BLaER1 (cell line): Measurements from ENCODE around the gene ERC2.

Source experiments
- H3K27ac ChIP-seq: shearing (Covaris generic); formaldehyde crosslinking; 2 replicates; pipeline ENCODE4 v1.8.1; 2022
- H3K27me3 ChIP-seq: shearing (Covaris generic); formaldehyde crosslinking; 2 replicates; pipeline ENCODE4 v1.8.1; 2022
- H3K36me3 ChIP-seq: shearing (Covaris generic); formaldehyde crosslinking; 2 replicates; pipeline ENCODE4 v1.8.1; 2022
- H3K4me1 ChIP-seq: shearing (Covaris generic); formaldehyde crosslinking; 2 replicates; pipeline ENCODE4 v1.8.1; 2022
- H3K4me2 ChIP-seq: shearing (Covaris generic); formaldehyde crosslinking; 2 replicates; pipeline ENCODE4 v1.8.1; 2022
- H3K4me3 ChIP-seq: shearing (Covaris generic); formaldehyde crosslinking; 2 replicates; pipeline ENCODE4 v1.8.1; 2022
- H3K9ac ChIP-seq: shearing (Covaris generic); formaldehyde crosslinking; 2 replicates; pipeline ENCODE4 v1.8.1; 2022
- H3K9me3 ChIP-seq: shearing (Covaris generic); formaldehyde crosslinking; 2 replicates; pipeline ENCODE4 v1.8.1; 2022
- H4K20me1 ChIP-seq: shearing (Covaris generic); formaldehyde crosslinking; 2 replicates; pipeline ENCODE4 v1.8.1; 2022
- Cebpa-rat ChIP-seq: shearing (Covaris generic); IDR thresholded peaks from 2 replicates; pipeline ENCODE4 v1.8.1; 2022

Gene ERC2

GRCh38 chr3:55486101-55486856 lies 982.0 kb downstream of the ERC2 start:
- Histone ChIP-seq H3K27me3 (peaks cover 95% of the 10 kb centered on the region), H3K36me3 (no peaks in the 10 kb centered on the region), H3K4me3 (peak overlapping the region; percentile 41; the same call in 1 of the 2 replicates), H3K9me3 (peaks cover 50% of the 10 kb centered on the region), H3K27ac (no peak overlapping the region), H3K9ac (no peak overlapping the region), H4K20me1 (peaks cover 39% of the 10 kb centered on the region; the same call in 1 of the 2 replicates), H3K4me2 (peak overlapping the region; percentile 49), H3K4me1 (no peaks in the 10 kb centered on the region)
- no peak for TF ChIP-seq Cebpa-rat

DNA sequence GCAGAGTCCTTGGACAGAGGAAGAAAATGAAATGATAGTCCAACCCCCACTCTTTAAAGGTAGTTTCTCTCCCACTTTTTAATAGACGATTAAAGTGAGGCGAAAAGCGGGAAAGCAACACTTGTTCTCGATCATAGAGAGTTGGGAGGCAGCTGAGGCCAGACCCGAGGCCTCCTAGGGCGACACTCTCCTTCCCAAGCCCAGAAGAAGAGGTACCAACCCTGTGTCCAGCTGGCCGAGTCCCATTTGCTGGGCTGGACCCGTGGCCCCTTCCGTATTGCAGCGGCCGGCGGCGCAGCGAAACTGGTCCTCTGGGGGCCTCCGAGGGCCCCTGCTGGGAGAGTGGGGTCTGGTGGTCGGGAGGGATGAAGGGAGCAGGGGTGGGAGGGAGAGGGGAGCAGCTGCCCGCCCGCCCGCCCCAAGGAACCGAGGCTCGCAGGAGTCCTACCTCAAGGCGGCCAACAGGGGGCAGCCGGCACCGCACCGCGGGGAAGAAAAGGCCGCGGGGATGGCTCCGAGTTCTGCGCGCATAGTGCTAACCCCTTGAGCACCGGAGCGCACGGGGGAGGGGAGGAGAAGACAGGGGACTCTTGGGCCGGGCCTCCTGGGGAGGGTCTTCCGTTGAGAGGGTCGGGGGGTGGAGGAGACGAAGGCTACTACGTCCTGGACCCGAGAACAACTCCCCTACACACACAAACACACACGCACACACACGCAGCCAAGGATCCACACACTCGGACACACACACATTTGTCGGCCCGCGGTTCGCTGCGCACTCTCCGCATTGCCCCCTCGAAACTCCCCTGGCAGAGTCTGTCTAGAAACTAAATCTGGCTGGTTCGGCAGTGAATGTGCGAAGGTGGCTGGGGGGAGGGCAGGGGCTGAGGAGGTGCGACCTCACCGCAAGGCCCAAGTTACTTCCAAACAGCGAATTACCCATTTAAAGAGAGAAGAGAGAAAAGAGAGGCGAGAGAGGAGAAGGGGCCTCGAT lies 983.2 kb downstream of the ERC2 start:
- Histone ChIP-seq H3K27me3 (peaks cover 100% of the 10 kb centered on the region), H3K4me1 (no peaks in the 10 kb centered on the region), H3K4me3 (no peak overlapping the region), H4K20me1 (peaks cover 39% of the 10 kb centered on the region; the same call in 1 of the 2 replicates), H3K27ac (no peak overlapping the region), H3K9me3 (peaks cover 50% of the 10 kb centered on the region), H3K4me2 (no peak overlapping the region), H3K36me3 (no peaks in the 10 kb centered on the region), H3K9ac (no peak overlapping the region)
- no peak for TF ChIP-seq Cebpa-rat

- H3K27ac ChIP-seq: no peak overlapping the region
Measured at GRCh38 chr3:55484191-55484689, 984.0 kb downstream of the ERC2 start.

GRCh38 chr3:55483196-55484095 lies 984.8 kb downstream of the ERC2 start:
- H3K27me3 ChIP-seq: peaks cover 90% of the 10 kb centered on the region
- H3K9ac ChIP-seq: no peak overlapping the region

More at GRCh38 chr3:55484191-55484689, 984.0 kb downstream of the ERC2 start:
- Histone ChIP-seq H4K20me1 (peaks cover 39% of the 10 kb centered on the region; the same call in 1 of the 2 replicates), H3K27me3 (peaks cover 98% of the 10 kb centered on the region), H3K4me1 (no peaks in the 10 kb centered on the region), H3K9ac (no peak overlapping the region), H3K36me3 (no peaks in the 10 kb centered on the region), H3K4me3 (no peak overlapping the region), H3K9me3 (peaks cover 50% of the 10 kb centered on the region), H3K4me2 (no peak overlapping the region)
- no peak for TF ChIP-seq Cebpa-rat

DNA sequence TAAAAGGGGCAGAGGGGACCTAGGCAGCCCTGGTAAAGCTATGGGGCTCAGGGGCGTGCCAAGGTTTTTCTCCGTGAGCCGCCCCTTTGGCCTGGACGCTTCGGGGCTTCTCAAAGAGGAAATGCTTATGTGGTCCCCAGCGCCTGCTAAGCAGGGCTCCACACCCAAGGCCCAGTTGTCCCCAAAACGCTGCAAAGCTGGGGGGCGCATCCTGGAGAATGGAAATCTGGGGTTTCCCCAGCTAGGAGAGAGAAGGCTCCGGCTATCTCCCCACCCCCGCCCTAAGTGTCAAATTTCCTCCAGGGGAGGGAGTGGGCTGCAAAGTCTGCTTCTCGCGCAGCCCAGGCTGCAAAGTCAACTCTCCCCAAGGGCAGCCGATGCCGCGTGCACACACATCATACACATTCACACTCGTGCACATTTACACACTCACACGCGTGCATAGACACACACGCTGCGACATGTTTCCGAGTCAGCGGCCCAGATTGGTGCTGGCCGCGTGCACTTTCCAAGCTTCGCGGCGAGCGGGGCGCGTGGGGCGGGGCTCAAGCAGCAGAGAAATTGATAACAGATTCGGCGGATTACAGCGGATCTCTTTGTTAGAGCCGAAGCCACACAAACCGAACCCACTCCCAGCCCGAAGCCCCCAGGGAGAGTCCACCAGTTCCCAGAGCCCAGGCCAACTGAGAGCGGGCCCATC lies 985.6 kb downstream of the ERC2 start:
- no peak overlapping the region for H3K27ac ChIP-seq
- peaks cover 82% of the 10 kb centered on the region for H3K27me3 ChIP-seq
- no peak for TF ChIP-seq Cebpa-rat

More at GRCh38 chr3:55483196-55484095, 984.8 kb downstream of the ERC2 start:
- Histone ChIP-seq H3K9me3 (peaks cover 46% of the 10 kb centered on the region), H3K4me3 (no peak overlapping the region), H3K36me3 (no peaks in the 10 kb centered on the region), H3K4me1 (no peaks in the 10 kb centered on the region), H3K27ac (no peak overlapping the region), H4K20me1 (peaks cover 39% of the 10 kb centered on the region; the same call in 1 of the 2 replicates), H3K4me2 (no peak overlapping the region)
- no peak for TF ChIP-seq Cebpa-rat

GRCh38 chr3:55481744-55482495 lies 986.3 kb downstream of the ERC2 start:
- Histone ChIP-seq H3K4me3 (no peak overlapping the region), H3K27me3 (peaks cover 75% of the 10 kb centered on the region), H4K20me1 (peaks cover 31% of the 10 kb centered on the region; the same call in 1 of the 2 replicates), H3K9ac (no peak overlapping the region), H3K4me1 (no peaks in the 10 kb centered on the region), H3K36me3 (no peaks in the 10 kb centered on the region), H3K27ac (no peak overlapping the region), H3K9me3 (peaks cover 32% of the 10 kb centered on the region), H3K4me2 (no peak overlapping the region)
- no peak for TF ChIP-seq Cebpa-rat

More for the DNA sequence above, 985.6 kb downstream of the ERC2 start:
- Histone ChIP-seq H3K9me3 (peaks cover 39% of the 10 kb centered on the region), H3K4me3 (no peak overlapping the region), H3K4me2 (no peak overlapping the region), H4K20me1 (peaks cover 38% of the 10 kb centered on the region; the same call in 1 of the 2 replicates), H3K9ac (no peak overlapping the region), H3K4me1 (no peaks in the 10 kb centered on the region), H3K36me3 (no peaks in the 10 kb centered on the region)

DNA sequence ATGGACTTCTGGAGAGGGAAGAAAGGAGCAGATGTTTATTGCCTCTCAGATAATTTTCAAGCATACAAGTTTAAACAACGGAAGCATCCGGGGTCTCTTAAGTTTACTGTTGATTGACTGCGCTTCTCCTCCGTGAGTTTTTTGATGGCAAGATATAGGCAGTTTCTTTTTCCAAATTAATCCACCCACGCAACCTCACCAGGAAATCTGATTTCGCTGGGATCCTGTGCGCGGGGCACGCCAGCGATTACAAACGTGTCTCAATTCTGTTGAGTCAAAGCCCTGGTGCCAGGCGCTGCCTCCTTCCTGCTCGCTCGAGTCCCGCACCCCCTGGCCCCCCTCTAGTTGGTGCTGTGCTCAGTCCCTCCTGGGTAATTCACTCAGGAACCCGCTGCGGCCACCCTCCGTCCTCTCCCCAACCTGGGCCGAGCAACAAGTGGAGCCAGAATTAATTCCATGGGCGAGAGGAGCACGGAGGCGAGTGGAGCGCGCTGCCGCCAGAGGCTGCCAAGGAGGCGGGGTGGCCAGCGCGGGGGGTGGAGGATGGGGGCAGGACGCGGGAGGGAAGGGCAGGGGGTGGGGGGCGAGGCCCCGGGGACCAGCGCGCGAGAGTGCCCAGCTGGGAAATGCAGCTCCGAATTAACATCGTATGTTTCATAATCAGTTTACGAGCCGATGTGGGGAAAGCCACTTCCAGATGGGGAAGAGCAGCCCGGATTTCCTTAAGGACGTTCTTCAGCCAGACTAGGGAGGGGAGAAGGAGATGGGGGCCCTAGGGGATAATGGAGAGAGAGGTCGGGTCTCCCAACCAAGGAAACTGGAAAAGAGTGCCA lies 987.1 kb downstream of the ERC2 start:
- Histone ChIP-seq H3K4me3 (no peak overlapping the region), H3K36me3 (no peaks in the 10 kb centered on the region), H4K20me1 (peaks cover 23% of the 10 kb centered on the region; the same call in 1 of the 2 replicates), H3K9me3 (peaks cover 24% of the 10 kb centered on the region), H3K9ac (no peak overlapping the region), H3K27ac (no peak overlapping the region), H3K4me1 (no peaks in the 10 kb centered on the region), H3K27me3 (peaks cover 67% of the 10 kb centered on the region), H3K4me2 (no peak overlapping the region)
- TF ChIP-seq Cebpa-rat: no peak
